KBM-7 (cell line): ENCODE data around the gene CFAP91.
A peak's percentile ranks its signal among the peaks of the same experiment; 100 is the strongest.

Experiments
- DNase-seq: peaks from one replicate; pipeline ENCODE4 v3.0.0-alpha.2; 2015
- in situ Hi-C: fragments of 300-500 bp; cut with MboI; formaldehyde crosslinking; loops from 2 replicates; pipeline ENCODE4 v1.14.3; 2020; ENCODE audit warnings: low sequenced_read_pairs, low pct_unique_long_range_greater_than_20kb, mixed read lengths

CFAP91 gene

DNA sequence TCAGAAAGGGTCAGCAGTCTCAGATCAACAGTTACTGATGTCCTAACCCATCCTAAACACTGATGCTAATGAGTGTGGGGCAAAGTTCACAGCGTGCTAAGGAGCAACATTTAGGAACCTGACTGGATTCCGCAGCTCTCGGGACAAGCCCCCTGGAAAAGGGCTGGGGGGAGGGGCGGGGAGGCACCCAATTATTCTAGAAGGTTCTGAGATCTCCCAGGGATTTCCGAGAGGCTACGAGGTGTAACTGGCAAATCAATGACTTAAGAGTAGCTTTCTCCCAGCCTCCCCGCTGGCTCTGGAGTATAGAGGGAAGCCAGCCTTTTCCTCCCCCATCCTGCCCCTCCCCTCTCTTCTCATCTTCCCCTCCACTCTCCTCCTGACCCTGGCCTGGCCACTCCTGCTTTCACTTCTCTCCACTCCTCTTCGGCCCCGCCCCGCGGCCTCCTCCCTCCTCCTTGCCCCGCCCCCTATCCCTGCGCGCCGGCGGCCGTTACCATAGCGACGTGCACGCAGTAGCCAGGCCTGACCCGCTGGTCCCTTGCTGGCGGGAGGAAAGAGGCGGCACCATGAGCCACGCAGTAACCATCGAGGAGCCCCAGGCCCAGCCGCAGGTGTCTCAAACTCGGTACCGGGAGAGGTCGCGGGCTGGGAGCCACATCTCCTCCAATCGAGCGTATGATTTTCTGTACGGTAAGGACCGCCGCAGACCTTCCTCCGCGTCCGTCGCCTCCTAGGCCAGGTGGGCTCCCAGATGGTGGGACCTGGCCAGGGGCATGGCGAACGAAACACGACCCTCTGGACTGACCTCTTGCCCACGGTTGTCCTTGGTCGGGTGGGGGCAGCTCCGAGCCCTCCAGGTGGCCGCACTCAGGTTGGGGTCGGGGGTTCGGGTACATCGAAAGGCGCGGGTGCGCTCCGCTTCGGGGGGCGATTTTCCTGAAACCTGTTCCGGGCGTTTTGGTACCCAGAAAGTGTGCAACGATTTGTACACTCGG, at the start of gene CFAP91:
Gene CFAP91 (plus strand): TSS at position 493 of the 998 bp plus-strand sequence. CDS start 77 bp downstream, at position 570.
- DNase-seq: no peak
- in situ Hi-C loops: no loop called here

DNA sequence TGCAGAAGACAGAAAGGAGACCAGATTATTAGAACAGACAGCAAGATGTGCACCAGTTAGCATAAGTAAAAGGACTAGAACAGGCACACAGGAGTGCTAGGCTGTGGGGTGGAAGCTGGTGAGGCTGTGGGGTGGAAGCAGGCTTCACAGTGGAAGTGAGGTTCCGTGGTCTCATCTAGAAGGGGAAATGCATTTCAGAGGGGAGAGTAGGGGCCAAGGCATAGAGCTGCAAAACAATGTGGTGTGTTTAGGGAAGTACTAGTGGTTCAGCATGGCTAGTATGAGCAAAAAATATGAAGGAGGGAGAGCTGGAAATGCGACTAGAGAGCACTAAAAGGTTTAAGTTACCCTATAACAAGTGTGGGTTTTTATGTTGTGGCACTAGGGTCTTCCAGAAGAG, 48.9 kb upstream of the CFAP91 start:
- peak; percentile 80 for DNase-seq
- in situ Hi-C loops: no loop called here

DNA sequence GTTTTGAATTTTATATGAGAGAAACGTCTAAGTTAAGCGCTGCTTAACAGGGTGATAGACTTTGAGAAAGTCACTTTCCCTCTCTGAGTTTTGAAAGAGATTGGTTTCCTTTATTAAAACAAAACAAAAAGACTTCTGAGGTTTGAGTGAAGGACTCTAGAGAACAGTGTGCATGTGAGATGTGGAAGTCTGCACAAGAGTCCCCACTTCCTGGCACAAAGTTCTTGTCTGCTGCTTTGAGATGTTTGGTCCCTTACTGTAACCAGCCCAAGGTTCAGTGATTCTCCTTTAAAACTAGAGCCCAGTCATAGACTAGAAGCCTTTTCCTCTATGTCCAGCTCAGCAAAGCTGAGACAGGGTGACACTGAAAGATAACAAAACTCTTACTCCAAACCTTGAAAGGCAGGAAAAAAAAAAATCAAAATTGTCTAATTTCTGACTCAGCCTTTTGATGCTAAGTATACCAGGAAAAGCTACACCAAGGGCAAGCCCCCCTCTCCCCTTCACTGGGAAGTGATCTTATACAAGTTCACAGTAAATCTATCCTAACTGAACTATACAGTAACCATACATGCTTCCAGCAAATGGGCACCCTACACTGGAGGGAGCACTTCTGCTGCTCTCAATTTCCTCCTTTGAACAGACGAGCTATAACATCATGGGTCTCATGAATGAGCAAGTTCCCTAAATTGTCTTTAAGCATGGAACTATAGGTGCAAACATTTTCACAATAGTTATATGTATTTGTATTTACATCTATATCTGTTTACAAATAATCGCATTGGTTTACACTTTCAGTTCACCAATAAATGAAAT, 44.7 kb upstream of the CFAP91 start:
- in situ Hi-C loops: no loop called here
- no peak for DNase-seq

DNA sequence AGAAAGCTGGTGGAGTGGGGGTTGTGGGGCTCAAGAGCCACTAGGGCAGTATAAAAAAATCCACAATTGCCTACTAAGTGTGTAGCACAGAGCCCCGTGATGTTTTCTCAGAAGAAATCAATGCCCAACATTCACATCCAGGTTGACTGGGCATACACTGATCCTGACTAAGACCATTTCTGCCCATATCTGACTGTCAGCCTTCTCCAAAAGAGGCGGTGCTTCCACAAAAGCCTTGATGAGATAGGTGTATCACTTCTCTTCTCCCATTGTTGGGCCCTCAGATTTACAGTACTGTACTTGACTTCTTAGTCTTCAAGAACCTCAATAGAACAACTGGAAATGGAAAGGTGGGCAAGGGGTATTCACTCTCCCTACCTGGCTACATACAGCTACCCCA, 43.8 kb upstream of the CFAP91 start:
- no peak for DNase-seq
- in situ Hi-C loops: no loop called here

DNA sequence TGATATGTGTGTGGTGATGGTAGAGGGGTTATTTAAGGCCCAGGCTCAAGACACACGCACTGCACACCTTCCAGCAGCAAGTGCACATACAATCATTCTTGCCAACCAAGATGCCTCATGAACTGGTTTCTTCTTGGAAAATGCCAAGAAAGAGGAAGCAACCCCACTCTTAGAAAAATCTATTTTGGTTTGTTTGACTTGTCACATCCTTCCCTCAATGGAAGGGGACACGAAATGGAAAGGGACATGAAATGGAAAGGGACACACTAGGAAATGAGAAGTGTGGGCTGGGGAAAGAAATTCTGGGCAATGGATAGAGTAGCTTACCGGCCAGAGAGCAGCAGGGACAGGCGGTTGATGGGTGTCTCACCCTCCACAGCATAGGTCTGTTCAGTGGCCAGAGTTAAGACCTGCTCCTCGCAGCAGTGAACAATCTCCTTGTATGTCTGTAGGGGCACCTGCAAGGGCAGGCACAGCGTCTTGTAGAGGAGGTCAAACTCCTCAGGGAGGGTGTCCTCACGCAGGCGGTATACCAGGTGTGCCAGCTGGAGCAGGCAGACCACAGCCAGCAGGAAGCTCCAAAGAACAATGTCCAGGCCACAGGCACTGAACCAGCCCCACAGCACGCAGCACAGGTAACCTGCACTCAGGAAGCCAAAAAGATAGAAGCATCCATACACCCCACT, 43.1 kb upstream of the CFAP91 start:
- in situ Hi-C loops: no loop called here
- peak; percentile 81 for DNase-seq

DNA sequence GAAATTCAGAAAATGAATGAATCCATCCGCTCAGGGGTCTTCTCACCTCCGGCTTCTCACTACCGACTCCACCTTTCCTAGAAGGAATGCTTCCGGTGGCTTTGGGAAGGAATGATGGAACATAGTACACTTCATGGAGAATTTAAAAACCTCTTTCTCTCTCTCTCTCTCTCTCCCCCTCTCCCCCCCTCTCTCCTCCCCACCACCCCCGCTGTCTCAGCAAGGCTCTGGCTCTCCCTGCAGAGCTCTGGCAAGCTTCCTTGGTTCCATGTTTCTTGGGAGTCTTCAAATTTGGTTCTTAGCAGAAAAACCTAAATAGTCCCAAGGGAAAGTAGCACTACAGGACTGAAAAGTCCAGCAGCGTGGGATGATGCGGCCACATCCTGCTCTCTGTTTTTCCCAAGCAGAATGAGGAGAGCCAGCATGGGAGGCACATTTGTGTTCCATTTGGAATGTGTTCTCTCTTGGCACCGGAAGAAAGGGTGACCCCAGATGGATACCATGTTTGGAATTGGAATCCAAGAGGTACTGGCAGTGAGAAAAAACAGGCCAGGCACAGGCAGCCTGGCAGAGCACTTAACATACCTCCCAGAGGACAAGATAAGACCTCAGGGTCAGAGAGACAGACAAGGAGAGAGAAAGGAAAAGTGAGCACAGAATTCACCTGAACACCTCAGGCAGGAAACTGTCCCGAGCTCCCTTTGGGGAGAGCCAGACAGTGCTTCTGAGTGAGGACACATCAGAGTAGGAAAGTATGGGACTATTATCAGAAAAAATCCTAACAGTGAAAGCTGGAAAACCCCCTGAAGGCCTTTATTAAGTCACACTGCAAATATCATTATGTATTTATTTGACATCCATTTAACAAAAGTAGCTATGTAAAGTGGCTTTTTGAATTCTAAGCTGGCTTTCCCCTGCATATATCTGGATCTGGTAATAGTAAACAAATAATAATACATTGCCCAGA, 42.1 kb upstream of the CFAP91 start, which contains the start of gene POPDC2:
Gene POPDC2 (minus strand): TSS at position 116 of the 967 bp plus-strand sequence. CDS start 166 bp downstream, outside the sequence.
- in situ Hi-C loops: no loop called here
- DNase-seq: no peak

DNA sequence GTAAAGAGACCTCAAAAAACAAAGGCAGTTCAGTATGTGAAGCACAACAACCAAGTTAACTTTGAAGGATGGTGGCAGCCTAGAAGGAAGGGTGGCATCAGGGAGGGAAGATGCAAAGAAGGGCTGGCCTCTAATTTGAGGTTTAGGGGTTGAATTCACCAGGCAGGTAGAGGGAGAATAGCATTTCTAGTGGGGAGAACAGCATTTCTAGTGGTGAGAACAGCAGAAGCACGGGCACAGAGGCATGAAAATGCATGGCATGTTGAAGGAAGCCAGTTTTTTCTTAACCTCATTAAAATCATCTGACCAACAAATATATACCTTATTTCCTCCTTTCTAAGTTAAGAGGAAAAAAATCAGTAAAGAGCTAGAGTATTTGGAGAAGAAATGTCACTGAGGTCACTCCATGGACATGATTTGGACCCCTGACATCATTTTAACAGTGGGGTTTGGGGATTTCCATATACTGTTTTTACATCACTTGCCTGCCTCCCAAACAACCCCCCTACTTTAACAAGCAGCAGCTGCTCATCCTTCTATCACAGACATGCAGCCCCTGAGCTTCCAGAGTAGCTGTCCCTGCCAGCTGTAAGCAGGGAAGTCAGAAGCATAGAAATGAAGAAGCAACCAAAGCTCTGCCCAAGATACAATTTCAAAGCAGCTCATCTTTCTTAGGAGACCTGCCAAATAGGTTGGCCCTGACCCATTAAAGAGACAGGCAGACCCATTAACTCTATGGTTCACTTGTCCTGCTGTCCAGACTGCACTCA, 40.0 kb upstream of the CFAP91 start:
- in situ Hi-C loops: no loop called here
- DNase-seq: no peak

DNA sequence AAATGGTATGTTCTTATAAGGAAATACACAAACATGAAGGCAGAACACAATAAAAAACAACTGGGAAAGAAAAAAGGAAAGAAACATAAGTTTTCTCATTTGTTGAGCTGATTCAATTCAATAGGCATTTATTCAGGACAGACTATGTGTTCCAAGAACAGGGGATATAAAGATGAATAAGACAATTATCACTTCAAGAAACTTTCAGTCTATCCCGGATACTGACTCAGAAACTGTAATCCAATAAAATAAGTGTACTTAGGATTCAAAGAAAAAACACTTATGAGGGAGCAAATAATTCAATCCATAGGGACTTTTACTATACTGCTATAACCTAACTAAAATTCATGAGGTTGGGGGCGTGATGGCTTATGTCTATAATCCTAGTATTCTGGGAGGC, 38.9 kb upstream of the CFAP91 start:
- no peak for DNase-seq
- in situ Hi-C loops: no loop called here

DNA sequence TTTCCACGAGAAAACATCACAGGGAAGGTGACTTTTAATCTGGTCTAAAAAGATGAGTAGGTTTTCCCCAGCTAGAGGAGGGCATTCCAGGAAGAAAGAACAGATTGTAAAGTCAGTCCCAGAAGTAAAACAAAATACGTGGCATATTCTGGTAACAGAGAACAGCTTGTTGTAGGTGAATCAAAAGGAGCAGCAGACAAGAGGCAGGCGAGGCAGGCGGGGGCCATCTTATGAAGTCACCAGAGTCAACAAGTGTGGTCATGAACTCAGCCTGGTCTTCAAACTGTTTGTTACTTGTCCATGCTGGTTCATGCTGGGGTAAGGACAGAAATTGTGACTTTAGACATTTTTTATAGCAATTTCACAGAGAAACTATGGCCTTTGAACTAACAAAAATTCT, 38.5 kb upstream of the CFAP91 start:
- in situ Hi-C loops: no loop called here

DNA sequence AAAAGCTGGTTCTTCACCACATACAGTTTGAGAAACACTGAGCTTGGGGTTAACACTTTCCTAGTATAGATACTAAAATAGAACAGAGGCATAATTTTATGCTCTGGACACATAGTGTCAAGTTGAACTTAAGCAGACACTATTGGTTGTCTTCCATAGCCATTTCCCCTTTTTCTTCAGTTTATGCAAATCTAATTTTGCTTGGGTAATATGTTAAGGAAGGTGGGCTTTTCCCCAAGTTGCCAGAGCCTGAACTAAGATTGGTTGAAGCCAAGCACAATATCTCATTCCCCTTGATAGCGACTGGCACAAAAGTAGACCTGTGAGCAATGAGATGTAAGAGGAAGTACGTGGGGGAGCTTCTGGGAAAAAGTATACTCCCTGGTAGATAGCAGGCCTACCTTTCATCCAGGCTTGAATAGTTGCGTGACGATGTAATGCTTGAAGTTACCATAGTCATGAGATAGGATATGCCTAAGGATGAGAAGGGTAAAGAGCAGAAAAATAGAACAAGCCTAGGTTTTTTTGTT, 37.9 kb upstream of the CFAP91 start:
- in situ Hi-C loops: no loop called here
- DNase-seq: peak; percentile 86

More for the DNA sequence above, 38.5 kb upstream of the CFAP91 start:
- no peak for DNase-seq

DNA sequence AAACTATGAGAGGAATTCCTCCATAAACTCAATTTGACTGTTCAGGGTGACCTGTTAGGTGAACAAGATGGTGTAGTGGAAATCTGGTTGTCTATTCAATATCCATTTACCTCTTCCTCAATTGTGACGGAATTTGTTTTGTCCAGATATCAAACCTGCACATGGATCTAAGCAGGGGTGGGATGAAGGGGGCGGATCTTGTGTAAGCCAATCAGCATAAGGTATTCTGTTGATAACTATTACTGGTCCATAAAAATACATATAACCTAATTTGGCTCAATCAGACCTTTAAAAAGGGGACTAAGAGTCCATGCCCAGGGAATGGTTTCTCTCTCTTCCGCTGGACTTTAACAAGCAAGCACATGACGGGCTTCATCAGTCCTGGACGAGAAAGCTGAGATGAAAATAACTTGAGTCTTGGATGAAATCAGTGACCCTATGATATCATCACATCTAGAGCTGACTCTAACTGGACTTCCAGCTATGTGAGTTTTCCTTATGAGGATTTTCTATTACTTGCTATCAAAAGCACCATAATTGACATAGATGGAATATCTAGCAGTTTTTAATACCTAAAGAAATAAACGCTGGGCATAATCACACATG, 36.8 kb upstream of the CFAP91 start:
- in situ Hi-C loops: no loop called here
- DNase-seq: no peak

DNA sequence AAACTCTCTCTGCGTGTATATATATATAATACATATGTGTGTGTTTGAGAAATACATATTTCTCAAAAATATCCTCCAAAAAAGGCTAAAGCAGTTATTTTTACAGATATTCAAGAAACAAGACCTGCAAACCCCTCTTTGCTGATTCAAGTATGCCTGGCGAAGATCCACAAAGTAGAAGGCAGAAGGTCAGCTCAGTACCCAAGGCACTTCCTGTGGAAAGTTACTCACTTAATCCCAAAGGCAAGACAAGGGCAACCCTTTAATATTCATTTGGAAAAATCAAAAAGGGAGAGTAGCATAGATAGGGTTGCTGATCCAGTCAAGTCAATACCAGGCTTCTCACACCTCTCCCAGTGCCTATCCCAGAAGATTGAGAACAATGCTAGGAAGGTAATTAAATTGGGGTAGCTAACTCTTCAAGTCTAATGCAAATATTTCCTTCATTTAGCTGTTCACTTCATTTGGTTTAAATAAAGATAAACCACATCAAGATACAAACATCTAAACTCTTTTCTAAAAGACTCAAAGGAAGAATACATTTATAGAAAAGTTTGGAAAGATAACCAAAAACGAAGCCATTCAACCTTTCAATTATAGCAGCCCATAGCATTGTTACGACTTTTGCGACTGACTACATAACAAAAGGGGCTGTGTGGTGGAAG, 32.8 kb upstream of the CFAP91 start:
- in situ Hi-C loops: no loop called here
- DNase-seq: no peak

DNA sequence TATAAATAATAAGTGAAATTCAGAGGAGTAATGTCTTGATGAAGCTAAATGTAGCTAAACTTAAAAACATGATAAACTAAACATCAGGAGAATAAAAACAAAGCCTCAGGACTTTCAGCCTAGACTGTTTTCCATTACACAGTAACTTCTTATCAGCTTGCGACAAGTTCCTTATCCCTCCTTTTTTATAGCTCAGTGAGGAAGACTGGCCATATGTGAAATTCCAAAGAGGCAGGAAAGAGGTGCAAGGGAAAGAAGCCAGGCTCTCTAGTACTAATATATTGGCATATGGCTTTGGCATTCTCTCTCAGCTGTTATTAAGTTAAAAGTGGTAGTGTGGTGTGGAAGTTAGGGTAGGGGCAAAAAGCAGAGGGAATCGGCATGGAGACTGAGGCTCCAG, 30.0 kb upstream of the CFAP91 start:
- DNase-seq: no peak
- in situ Hi-C loops: no loop called here

DNA sequence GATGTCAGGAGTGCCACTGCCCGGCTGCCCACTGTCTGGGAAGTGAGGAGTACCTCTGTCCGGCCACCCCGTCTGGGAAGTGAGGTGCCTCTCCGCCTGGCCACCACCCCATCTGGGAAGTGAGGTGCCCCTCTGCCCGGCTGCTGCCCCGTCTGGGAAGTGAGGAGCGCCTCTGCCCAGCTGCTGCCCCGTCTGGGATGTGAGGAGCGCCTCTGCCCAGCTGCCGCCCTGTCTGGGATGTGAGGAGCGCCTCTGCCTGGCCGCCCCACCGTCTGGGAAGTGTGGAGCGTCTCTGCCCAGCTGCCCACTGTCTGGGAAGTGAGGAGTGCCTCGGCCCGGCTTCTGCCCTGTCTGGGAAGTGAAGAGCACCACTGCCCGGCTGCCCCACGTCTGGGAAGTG, 28.9 kb upstream of the CFAP91 start:
- no peak for DNase-seq
- in situ Hi-C loops: no loop called here

DNA sequence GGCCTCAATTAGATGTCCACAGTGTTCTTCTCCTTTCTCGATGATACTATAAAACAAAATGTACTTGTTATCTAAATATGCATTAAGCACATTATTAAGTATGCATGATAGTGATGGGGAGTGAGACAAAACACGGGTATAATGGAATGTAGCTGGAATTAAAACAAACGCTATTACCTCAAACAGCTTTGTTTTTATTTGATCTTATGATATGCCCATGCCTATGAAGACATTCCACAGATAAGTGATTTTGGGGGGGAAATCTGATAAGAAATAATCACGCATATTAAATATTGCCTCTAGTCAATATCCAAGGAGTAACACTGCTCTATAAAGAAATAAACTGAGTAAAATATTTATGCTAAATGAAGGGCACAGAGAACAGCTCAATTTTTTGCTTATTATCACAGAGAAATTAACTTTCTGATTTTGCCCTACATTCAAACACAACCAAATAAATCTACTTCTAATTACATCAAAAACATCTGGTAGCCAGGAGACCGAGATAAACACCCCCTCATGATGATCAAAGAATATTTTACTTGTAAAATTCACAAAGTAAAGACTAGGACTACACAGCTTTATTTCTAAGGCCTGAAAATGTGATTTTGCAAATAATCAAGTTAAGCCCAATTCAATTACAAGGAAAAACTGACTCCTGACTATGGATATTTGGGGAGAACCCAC, 27.5 kb upstream of the CFAP91 start:
- in situ Hi-C loops: loop anchor here (25.0 kb wide), 1 partner anchor 788 kb away; no protein-coding TSS in a partner anchor
- DNase-seq: no peak

DNA sequence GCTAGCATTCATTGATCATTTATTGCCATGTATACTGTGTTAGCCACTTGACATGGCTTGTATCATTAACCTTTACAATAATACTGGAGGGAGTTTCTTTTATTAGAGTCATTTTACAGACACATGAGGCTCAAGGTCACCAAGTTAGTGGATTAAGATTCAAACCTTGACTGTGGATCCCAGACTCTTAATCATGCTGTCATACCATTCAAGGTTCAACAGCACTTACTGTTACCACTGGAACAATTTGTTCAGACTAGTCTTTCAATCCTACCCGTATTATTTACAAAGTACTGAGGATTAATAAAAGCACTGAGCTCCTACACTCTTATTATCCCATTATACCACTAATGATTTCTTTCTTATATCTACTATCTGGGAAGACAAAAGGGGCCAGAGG, 26.8 kb upstream of the CFAP91 start:
- DNase-seq: no peak
- in situ Hi-C loops: loop anchor here (25.0 kb wide), 1 partner anchor 789 kb away; no protein-coding TSS in a partner anchor
